NCI-H1694 (cell line): ENCODE data around the gene MTX3.

Source experiments
- DNase-seq: peaks from one replicate; lab custom pipeline; 2025; lab: John Stamatoyannopoulos, UW

The MTX3 gene

DNA sequence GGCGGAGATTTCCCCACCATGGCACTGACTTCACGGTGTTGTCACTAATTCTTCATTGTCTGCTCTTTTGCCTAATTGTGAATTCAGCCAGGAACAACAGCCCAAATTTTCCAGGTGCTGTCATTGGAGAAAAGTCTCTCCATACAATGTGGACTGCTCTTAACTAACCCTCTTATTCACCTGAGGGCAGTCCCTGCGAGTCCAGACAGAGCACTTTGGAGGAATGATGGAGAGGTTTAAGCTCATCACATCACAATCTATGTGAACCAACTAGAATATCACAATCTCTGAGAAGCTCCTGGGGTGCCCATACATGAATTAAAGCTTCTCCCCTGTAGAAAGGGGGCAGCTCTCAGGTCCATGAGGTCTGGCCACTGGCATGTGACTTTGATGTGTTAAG is 56.4 kb downstream of the MTX3 start:
- no peak for DNase-seq

GRCh38 chr5:79932510-79933504 is 58.3 kb downstream of the MTX3 start:
- peak; percentile 61 for DNase-seq

DNA sequence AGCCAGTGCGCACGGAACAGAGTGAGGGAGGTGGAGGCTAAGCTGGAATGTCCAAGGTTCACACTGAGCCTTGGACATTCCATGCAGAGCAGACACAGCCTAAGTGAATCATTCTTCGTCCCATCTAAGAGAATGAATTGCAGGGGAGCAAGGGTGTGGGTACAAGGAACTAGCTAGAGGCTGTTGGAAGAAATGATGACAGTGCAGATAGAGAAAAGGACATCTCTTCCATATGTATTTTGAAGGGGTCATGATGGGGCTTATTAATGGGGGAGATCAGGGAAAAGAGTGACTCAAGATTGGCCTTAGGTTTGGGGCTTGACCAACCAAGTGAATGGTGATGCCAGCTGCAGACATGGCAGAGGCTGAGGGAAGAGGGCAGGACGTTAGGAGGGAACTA is 59.2 kb downstream of the MTX3 start:
- DNase-seq: no peak

DNA sequence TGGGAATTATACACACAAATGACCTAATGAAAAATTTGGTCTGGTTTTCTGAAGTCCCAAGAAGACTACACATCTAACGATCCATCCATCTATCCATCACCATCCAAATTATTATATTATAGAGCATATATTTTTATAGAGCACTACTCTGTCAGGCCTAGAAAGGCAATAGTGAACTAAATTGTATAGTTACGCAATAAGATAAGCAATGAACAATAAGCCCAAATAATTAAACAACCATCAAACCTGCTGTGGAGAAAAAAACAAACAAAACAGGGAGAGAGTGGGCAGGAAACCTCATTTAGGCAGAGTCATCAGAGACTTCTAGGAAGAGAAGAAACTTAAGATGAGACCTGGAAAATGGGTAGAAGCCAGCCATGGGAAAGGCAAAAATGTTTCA is 59.7 kb downstream of the MTX3 start:
- DNase-seq: no peak

- no peak for DNase-seq
These were observed 62.0 kb downstream of the MTX3 start for GRCh38 chr5:79929095-79929494.
